Prostate gland (tissue), 2 donors: ENCODE measurements around the gene CDH11. TPM values are rescaled to one million over a fixed set of nuclear protein-coding genes. Genes with fewer than 3 reads are reported as not detected.

Experiments used
- DNase-seq: peaks from one replicate; pipeline ENCODE4 v3.0.0-alpha.2; 2019; ENCODE audit warnings: low spot score
- H3K27ac ChIP-seq, 2 donors: fragments of 200-600 bp; sonication (generic); 2 replicates each; pipeline ENCODE4 v1.5.1; 2017 to 2019
- H3K27me3 ChIP-seq: fragments of 200-600 bp; sonication (generic); replicated peaks from 2 replicates; pipeline ENCODE4 v1.5.1; 2019; ENCODE audit not compliant: insufficient read depth
- H3K36me3 ChIP-seq, 2 donors: fragments of 200-600 bp; sonication (generic); 1 replicate in 1 of 2; 2 replicates in 1 of 2; pipeline versions ENCODE4 v1.5.1 to v1.8.1; 2017 to 2019
- H3K4me1 ChIP-seq: fragments of 200-600 bp; sonication (generic); replicated peaks from 2 replicates; pipeline ENCODE4 v1.5.1; 2019
- H3K4me3 ChIP-seq, 2 donors: fragments of 200-600 bp; sonication (generic); 2 replicates each; pipeline ENCODE4 v1.5.1; 2017 to 2019
- H3K9me3 ChIP-seq: fragments of 200-600 bp; sonication (generic); 2 replicates; pipeline ENCODE4 v1.5.1; 2017
- POLR2A ChIP-seq: fragments of 450-650 bp; IDR thresholded peaks from one replicate; pipeline ENCODE4 v1.6.1; 2016; ENCODE audit warnings: antibody characterized with exemption, mild to moderate bottlenecking
- POLR2AphosphoS5 ChIP-seq: sonication (generic); formaldehyde crosslinking; IDR thresholded peaks from one replicate; pipeline ENCODE4 v1.6.1; 2017; ENCODE audit warnings: antibody characterized with exemption
- WGBS: methylation state at CpG from one replicate; pipeline ENCODE4 v1.1.5; 2018; 5-methylcytosine and 5-hydroxymethylcytosine counted together
- intact Hi-C: fragments of 100-400 bp; cut with DNase I; formaldehyde crosslinking; loops from one replicate; pipeline ENCODE4 v1.14.2; 2022
- total RNA-seq, 2 donors: library from RNA; depleted of rRNA; stranded (reverse); fragments of >200 nt; gene quantifications; one replicate each; pipeline ENCODE4 v1.1.0, GENCODE V29; 2016
- TF ChIP-seq, protein P1 (sequence below), 4 experiments: fragments of 200-600 bp in 2 of 4; fragments of 450-650 bp in 2 of 4; sonication (generic) in 2 of 4; IDR thresholded peaks; 1 replicate in 3 of 4; 2 replicates in 1 of 4; pipeline ENCODE4 v1.5.1; 2016 to 2019; ENCODE audit warnings: antibody characterized with exemption in 4 of 4, mild to moderate bottlenecking in 2 of 4, moderate library complexity in 2 of 4

Gene CDH11
- total RNA-seq, 2 donors from 2014 or later: 24.2 to 70.5 TPM

DNA sequence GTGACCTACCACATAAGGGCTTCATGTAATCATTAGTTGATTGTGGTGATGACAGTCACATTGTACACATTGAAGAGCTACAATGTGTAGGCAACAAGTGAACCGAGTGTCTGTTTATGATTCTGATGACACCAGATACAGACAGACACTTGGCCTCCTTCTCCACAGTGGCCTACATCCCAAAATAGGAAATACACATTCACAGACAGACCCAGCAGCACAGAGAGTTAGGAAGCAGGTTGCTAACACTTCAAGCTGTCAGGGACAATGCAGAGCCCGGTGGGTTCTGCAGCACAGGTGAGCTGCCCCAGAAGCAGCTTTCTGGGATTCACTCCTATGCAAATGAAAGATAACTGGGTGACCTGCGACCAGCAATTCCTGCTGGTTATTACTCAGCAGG lies 72.2 kb downstream of the CDH11 start:
- H3K36me3 ChIP-seq: no peaks in the 10 kb centered on the region
- TF ChIP-seq POLR2A (no peak), POLR2AphosphoS5 (no peak)
- TF ChIP-seq, protein P1, sequence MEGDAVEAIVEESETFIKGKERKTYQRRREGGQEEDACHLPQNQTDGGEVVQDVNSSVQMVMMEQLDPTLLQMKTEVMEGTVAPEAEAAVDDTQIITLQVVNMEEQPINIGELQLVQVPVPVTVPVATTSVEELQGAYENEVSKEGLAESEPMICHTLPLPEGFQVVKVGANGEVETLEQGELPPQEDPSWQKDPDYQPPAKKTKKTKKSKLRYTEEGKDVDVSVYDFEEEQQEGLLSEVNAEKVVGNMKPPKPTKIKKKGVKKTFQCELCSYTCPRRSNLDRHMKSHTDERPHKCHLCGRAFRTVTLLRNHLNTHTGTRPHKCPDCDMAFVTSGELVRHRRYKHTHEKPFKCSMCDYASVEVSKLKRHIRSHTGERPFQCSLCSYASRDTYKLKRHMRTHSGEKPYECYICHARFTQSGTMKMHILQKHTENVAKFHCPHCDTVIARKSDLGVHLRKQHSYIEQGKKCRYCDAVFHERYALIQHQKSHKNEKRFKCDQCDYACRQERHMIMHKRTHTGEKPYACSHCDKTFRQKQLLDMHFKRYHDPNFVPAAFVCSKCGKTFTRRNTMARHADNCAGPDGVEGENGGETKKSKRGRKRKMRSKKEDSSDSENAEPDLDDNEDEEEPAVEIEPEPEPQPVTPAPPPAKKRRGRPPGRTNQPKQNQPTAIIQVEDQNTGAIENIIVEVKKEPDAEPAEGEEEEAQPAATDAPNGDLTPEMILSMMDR (IDR thresholded peaks at IDR 0.05): no peak
- no peak for DNase-seq
- WGBS: 59% methylated on average over 3 of the region's 3 CpGs
- no peaks in the 10 kb centered on the region for H3K4me1 ChIP-seq
- intact Hi-C loops: no loop called here
- no peaks in the 10 kb centered on the region for H3K9me3 ChIP-seq
- no peak overlapping the region for H3K4me3 ChIP-seq
- H3K27me3 ChIP-seq: no peaks in the 10 kb centered on the region
- H3K27ac ChIP-seq: no peak overlapping the region

DNA sequence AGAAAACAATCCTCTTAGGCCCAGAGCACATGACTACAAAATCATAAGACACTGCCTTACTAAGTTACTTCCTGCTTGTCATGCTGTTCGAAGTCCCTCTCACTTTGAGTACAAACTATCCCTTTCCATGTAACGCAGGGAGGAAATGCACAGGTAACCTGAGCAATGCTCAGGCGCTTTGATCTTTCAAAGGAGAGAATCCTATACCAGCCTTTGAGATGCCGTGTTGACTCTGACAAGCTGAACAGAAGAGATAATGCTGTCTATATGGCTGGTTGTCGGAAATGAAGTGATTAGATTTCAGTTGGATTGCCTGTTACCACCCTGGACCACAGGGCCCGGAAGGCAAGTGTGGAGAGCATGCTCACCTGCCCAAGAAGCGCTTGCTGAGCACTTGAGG lies 75.9 kb downstream of the CDH11 start:
- Histone ChIP-seq H3K36me3 (no peaks in the 10 kb centered on the region), H3K27ac (no peak overlapping the region), H3K4me3 (no peak overlapping the region), H3K27me3 (no peaks in the 10 kb centered on the region), H3K9me3 (no peaks in the 10 kb centered on the region), H3K4me1 (no peaks in the 10 kb centered on the region)
- intact Hi-C loops: no loop called here
- no peak for TF ChIP-seq POLR2A
- TF ChIP-seq POLR2AphosphoS5: no peak
- TF ChIP-seq, protein P1 (IDR thresholded peaks at IDR 0.05): no peak
- DNase-seq: no peak
- 89% methylated on average over 7 of the region's 7 CpGs for WGBS

DNA sequence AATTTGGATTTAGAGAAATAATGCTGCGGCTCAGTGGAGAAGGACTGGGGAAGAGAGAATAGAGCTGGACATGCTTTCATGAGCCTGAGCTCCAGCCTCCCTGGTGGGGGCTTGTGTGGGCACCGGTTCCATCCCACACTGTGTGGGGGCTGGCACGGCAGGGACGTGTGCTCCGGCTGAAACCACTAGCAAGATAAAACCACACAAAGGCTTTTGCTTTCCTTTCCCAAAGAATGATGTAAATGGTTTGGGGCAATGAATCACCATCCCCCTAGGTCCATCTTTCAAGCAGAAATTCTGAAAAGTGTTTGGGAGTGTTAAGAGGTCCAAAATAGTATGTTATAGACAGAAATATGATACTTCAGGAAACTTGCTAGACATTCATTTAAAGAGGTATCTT lies 77.0 kb downstream of the CDH11 start:
- H3K27ac ChIP-seq: no peak overlapping the region
- H3K36me3 ChIP-seq: no peaks in the 10 kb centered on the region
- H3K4me1 ChIP-seq: no peaks in the 10 kb centered on the region
- no peaks in the 10 kb centered on the region for H3K27me3 ChIP-seq
- no peak overlapping the region for H3K4me3 ChIP-seq
- no peak for DNase-seq
- TF ChIP-seq POLR2AphosphoS5 (no peak), POLR2A (no peak)
- TF ChIP-seq, protein P1 (IDR thresholded peaks at IDR 0.05): no peak
- WGBS: 67% methylated on average over 5 of the region's 5 CpGs
- H3K9me3 ChIP-seq: no peaks in the 10 kb centered on the region
- intact Hi-C loops: no loop called here

DNA sequence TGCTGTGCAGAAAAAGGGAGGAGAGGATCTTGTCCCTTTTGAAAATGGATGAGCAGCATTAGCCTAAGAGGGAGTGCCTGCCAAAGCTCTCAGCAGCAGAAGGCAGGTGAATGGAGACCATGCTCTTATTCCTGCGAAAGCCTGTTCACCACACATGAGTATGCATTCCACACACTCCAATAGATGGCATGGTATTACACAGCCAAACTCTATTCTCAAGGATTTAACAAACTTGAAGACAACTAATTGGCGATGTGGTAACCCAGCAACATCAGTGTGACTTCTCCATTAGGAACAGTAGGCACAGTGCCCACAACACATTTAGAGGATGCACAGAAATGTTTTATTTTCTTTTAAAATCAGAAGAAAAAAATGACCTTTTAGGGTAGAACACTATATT lies 77.8 kb downstream of the CDH11 start:
- WGBS: 99% methylated on average over 2 of the region's 2 CpGs
- Histone ChIP-seq H3K9me3 (no peaks in the 10 kb centered on the region), H3K27ac (no peak overlapping the region), H3K4me3 (no peak overlapping the region), H3K27me3 (no peaks in the 10 kb centered on the region), H3K4me1 (no peaks in the 10 kb centered on the region), H3K36me3 (no peaks in the 10 kb centered on the region)
- TF ChIP-seq POLR2A: no peak
- TF ChIP-seq, protein P1 (IDR thresholded peaks at IDR 0.05): no peak
- TF ChIP-seq POLR2AphosphoS5: no peak
- no peak for DNase-seq
- intact Hi-C loops: no loop called here

DNA sequence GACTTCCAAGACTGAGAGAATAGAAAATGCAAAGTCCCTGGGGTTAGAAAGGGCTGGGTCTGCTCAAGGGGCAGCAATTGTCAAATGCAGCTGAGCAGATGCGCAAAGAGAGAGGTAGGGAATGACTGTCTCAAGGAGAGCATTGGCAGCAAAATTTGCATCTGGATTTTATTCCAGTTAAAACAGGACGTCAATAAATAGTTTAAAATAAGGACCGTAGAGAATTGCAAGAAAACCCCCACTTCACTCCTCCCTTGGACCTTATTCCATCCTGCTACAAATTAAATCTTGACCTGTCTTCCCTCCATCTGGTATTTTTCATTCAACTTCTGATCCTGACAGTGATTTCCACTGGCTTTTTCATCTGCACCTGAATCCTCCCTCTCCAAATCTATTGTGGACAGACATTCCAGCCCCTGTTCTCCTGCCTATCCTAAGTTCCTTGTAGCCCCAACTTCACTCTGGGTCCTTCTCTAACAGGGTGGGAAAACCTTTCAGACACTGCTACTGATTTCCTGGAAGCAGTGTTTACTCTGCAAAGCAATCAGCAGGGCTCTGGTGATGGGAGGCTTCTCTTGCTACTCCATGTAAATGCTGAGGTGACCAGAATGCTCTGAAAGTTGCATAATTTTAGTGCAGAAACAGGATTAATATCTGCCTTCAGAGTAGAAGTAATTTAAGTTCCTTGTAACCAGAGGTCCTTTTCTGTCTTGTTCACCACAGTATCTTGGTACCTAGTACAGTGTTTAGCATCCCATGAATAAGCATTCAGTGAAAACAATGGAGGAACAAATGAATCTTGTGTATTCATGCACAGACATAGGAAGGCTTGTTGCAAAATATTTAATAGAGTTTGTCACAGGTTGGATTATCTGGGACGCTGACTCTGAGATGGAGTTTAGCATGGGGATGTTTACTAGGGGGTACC lies 79.2 kb downstream of the CDH11 start:
- no peak for DNase-seq
- H3K36me3 ChIP-seq: no peaks in the 10 kb centered on the region
- H3K9me3 ChIP-seq: no peaks in the 10 kb centered on the region
- no peak overlapping the region for H3K27ac ChIP-seq
- no peak overlapping the region for H3K4me3 ChIP-seq
- H3K27me3 ChIP-seq: no peaks in the 10 kb centered on the region
- 90% methylated on average over 4 of the region's 4 CpGs for WGBS
- TF ChIP-seq POLR2A: no peak
- TF ChIP-seq, protein P1 (IDR thresholded peaks at IDR 0.05): no peak
- TF ChIP-seq POLR2AphosphoS5: no peak
- H3K4me1 ChIP-seq: no peaks in the 10 kb centered on the region
- intact Hi-C loops: no loop called here
